ENCODE data around the gene TMEM89.

DNA sequence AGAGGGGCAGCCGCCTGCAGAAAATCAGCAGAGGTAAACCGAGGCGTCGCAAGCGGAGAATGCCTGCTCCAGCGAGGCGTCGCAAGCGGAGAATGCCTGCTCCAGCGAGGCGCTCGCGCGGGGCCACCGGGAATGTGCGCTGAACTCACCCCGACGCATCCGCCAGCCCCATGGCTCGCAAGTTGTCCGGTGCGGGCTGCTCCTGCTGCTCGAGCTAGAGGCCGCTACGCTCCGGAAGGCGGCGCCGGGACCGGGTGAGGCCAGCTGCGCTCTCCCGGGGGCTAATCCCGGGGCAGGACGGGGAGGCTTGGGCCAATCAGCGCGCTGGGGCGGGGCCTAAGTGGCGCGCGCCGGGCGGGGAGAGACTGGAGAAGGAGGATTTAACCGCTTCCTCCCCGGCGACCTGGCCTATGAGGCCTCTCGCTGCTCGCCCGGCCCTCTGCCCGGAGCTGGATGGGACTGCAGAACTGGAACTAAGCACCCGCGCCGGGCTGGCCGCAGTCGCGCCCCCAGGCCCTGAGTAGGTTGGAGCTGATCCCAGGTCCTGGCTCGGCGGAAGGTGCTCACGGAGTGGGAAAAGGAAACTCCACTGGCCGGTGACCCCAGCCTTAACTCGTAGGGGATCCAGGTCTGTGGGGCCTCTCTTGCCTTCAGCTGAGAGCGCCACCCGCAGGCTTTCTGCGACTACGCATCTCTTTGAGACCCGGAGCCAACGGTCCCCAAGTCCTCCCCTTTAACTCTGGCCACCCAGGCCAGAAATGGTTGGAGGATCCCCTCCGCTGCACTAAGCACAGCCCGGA is 13.9 kb upstream of the TMEM89 start, which contains the start of gene SLC26A6:
- TF ChIP-seq BHLHE40 (IDR thresholded peaks at IDR 0.05; ENCODE audit: borderline replicate concordance): no peak
- no peak for TF ChIP-seq NFRKB (IDR thresholded peaks at IDR 0.05)
- no peak for TF ChIP-seq ELF4 (IDR thresholded peaks at IDR 0.05)
- TF ChIP-seq ARNT (IDR thresholded peaks at IDR 0.05): no peak

Measured in HEK293T (cell line).